Peyer's patch (tissue), 4 donors: ENCODE measurements around the gene LCN10.

ENCODE experiments used
- POLR2A ChIP-seq, 2 donors: fragments of 450-650 bp; IDR thresholded peaks; one replicate each; pipeline ENCODE4 v1.5.1; 2017; ENCODE audit warnings: antibody characterized with exemption in 2 of 2, mild to moderate bottlenecking in 2 of 2, moderate library complexity in 2 of 2
- TF ChIP-seq, protein P1 (sequence below), 6 experiments: fragments of 450-650 bp in 4 of 6; fragments of 200-600 bp in 2 of 6; sonication (generic) in 1 of 6; IDR thresholded peaks; one replicate each; pipeline ENCODE4 v1.5.1; 2017 to 2019; ENCODE audit warnings: antibody characterized with exemption in 6 of 6, mild to moderate bottlenecking in 3 of 6, moderate library complexity in 1 of 6

DNA sequence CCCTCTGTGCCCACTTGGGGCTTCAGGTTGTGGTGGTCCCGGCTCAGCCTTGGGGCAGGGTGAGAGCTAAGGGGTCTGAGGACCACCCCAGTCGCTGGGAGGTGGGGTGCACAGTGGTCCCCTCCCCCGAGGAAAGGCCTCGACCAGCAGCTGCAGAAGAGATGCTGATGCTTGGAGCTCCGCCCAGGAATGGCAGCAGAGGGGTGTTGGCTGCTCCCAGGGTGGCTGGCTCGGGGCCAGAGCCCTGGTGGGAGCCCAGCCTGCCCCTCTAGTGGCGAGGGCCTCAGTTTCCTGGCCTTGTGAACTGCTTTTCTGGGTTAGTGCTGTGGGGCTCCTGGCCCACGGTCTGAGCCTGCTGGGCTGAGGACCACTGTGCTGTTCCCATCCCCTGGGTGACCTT is 29.2 kb downstream of the LCN10 start:
- TF ChIP-seq, protein P1, sequence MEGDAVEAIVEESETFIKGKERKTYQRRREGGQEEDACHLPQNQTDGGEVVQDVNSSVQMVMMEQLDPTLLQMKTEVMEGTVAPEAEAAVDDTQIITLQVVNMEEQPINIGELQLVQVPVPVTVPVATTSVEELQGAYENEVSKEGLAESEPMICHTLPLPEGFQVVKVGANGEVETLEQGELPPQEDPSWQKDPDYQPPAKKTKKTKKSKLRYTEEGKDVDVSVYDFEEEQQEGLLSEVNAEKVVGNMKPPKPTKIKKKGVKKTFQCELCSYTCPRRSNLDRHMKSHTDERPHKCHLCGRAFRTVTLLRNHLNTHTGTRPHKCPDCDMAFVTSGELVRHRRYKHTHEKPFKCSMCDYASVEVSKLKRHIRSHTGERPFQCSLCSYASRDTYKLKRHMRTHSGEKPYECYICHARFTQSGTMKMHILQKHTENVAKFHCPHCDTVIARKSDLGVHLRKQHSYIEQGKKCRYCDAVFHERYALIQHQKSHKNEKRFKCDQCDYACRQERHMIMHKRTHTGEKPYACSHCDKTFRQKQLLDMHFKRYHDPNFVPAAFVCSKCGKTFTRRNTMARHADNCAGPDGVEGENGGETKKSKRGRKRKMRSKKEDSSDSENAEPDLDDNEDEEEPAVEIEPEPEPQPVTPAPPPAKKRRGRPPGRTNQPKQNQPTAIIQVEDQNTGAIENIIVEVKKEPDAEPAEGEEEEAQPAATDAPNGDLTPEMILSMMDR (IDR thresholded peaks at IDR 0.05), result no peak
- no peak for TF ChIP-seq POLR2A (IDR thresholded peaks at IDR 0.05)
